HepG2 (cell line): ENCODE results near the gene NEK5. TPM values are rescaled to one million over a fixed set of nuclear protein-coding genes. Genes with fewer than 3 reads are reported as not detected.

Source experiments
- E2F1 ChIP-seq: sonication (generic); formaldehyde crosslinking; IDR thresholded peaks from 2 replicates; pipeline ENCODE4 v1.5.0; 2020; ENCODE audit warnings: missing genetic modification reagents
- EHMT2 ChIP-seq: fragments of 200-600 bp; sonication (generic); IDR thresholded peaks from 2 replicates; pipeline ENCODE4 v1.7.0; 2017; ENCODE audit warnings: antibody characterized with exemption, low read depth, low read length, borderline replicate concordance
- FOXP1 ChIP-seq, 2 experiments: fragments of 450-650 bp in 1 of 2; IDR thresholded peaks; 2 replicates each; pipeline ENCODE4 v1.6.1; 2017 to 2018; ENCODE audit warnings: antibody characterized with exemption in 1 of 2
- HOXA9 ChIP-seq: sonication (generic); formaldehyde crosslinking; IDR thresholded peaks from 2 replicates; pipeline ENCODE4 v1.8.1; 2022; ENCODE audit warnings: missing genetic modification reagents, mild to moderate bottlenecking, moderate library complexity, borderline replicate concordance
- JDP2 ChIP-seq: sonication (generic); formaldehyde crosslinking; IDR thresholded peaks from 2 replicates; pipeline ENCODE4 v1.8.1; 2022; ENCODE audit warnings: missing genetic modification reagents, borderline replicate concordance
- PATZ1 ChIP-seq: sonication (generic); formaldehyde crosslinking; IDR thresholded peaks from 2 replicates; pipeline ENCODE4 v1.4.0; 2020; ENCODE audit warnings: missing genetic modification reagents
- PRDM10 ChIP-seq: sonication (generic); formaldehyde crosslinking; IDR thresholded peaks from 2 replicates; pipeline ENCODE4 v1.4.0; 2020; ENCODE audit warnings: low read depth, missing genetic modification reagents
- SMAD9 ChIP-seq: sonication (generic); formaldehyde crosslinking; IDR thresholded peaks from 2 replicates; pipeline ENCODE4 v1.5.1; 2020; ENCODE audit warnings: mild to moderate bottlenecking, missing genetic modification reagents
- ZBTB21 ChIP-seq: sonication (generic); formaldehyde crosslinking; IDR thresholded peaks from 2 replicates; pipeline ENCODE4 v1.4.0; 2020; ENCODE audit warnings: missing genetic modification reagents
- ZBTB38 ChIP-seq: sonication (generic); formaldehyde crosslinking; IDR thresholded peaks from 2 replicates; pipeline ENCODE4 v1.5.1; 2020; ENCODE audit warnings: mild to moderate bottlenecking, missing genetic modification reagents
- ZNF24 ChIP-seq: fragments of 450-650 bp; IDR thresholded peaks from 2 replicates; pipeline ENCODE4 v1.6.1; 2017; ENCODE audit warnings: antibody characterized with exemption, mild to moderate bottlenecking
- ZNF576 ChIP-seq: sonication (generic); formaldehyde crosslinking; IDR thresholded peaks from 2 replicates; pipeline ENCODE4 v1.4.0; 2020; ENCODE audit warnings: mild to moderate bottlenecking, missing genetic modification reagents
- ZNF629 ChIP-seq: sonication (generic); formaldehyde crosslinking; conservative IDR thresholded peaks from 2 replicates; pipeline ENCODE4 v1.5.0; 2020; ENCODE audit warnings: missing genetic modification reagents
- ZNF775 ChIP-seq: sonication (generic); formaldehyde crosslinking; IDR thresholded peaks from 2 replicates; pipeline ENCODE4 v1.4.0; 2020; ENCODE audit warnings: missing genetic modification reagents, mild to moderate bottlenecking, moderate library complexity, borderline replicate concordance
- ZZZ3 ChIP-seq: sonication (generic); formaldehyde crosslinking; IDR thresholded peaks from 2 replicates; pipeline ENCODE4 v1.4.0; 2020; ENCODE audit warnings: missing genetic modification reagents, mild to moderate bottlenecking, borderline replicate concordance
- polyA plus RNA-seq, 8 experiments: library from polyadenylated mRNA; depleted of rRNA in 3 of 8; stranded (reverse) in 7 of 8; unstranded in 1 of 8; fragments of >200 nt; fragmentation: Illumina TruSeq in 4 of 8; extraction: Trizol in 4 of 8; gene quantifications; 2 replicates each; pipeline versions ENCODE4 v1.2.1 to v1.2.3, GENCODE V29; 2011 to 2016; ENCODE audit warnings: low read depth in 4 of 8, missing spikeins in 1 of 8, mixed read lengths in 1 of 8; ENCODE audit not compliant: insufficient read depth in 1 of 8
- total RNA-seq, 5 experiments: library from RNA; depleted of rRNA; stranded (reverse); fragments of >200 nt; fragmentation: Illumina TruSeq; extraction: Trizol; gene quantifications; 2 replicates each; pipeline ENCODE4 v1.2.3, GENCODE V29; 2016; ENCODE audit warnings: low read depth in 1 of 5
- TF ChIP-seq, protein P1 (sequence below): sonication (generic); formaldehyde crosslinking; IDR thresholded peaks from 2 replicates; pipeline ENCODE4 v1.5.0; 2020; ENCODE audit warnings: mild to moderate bottlenecking, missing genetic modification reagents, moderate library complexity

NEK5 gene
- total and polyA plus RNA-seq, 2 of the 13 experiments (the other 11 are each of a cell fraction or from before 2014, with no cell fraction given), result 0.12 to 0.22 TPM

- TF ChIP-seq PRDM10 (CRISPR knock-in tag) (0 out of 2 replicates have a peak, but pooled peaks have one; percentile 49), ZNF629 (CRISPR knock-in tag) (no peak; the same call in 1 of the 2 replicates), ZNF775 (CRISPR knock-in tag) (no peak), EHMT2 (peak; percentile 64; the same call in 1 of the 2 replicates), E2F1 (CRISPR knock-in tag) (no peak), JDP2 (CRISPR knock-in tag) (no peak), ZZZ3 (CRISPR knock-in tag) (no peak), ZBTB38 (0 out of 2 replicates have a peak, but pooled peaks have one; percentile 56), HOXA9 (CRISPR knock-in tag) (0 out of 2 replicates have a peak, but pooled peaks have one; percentile 19), FOXP1 (IDR thresholded peaks at IDR 0.05) (peak; percentile 44; the same call in 1 of the 2 replicates), FOXP1 (CRISPR knock-in tag; IDR thresholded peaks at IDR 0.05) (peak; percentile 75), ZNF576 (no peak), SMAD9 (CRISPR knock-in tag) (no peak), ZBTB21 (peak; percentile 11; the same call in 1 of the 2 replicates), PATZ1 (CRISPR knock-in tag) (peak; percentile 39; the same call in 1 of the 2 replicates), ZNF24 (no peak)
- TF ChIP-seq, protein P1, sequence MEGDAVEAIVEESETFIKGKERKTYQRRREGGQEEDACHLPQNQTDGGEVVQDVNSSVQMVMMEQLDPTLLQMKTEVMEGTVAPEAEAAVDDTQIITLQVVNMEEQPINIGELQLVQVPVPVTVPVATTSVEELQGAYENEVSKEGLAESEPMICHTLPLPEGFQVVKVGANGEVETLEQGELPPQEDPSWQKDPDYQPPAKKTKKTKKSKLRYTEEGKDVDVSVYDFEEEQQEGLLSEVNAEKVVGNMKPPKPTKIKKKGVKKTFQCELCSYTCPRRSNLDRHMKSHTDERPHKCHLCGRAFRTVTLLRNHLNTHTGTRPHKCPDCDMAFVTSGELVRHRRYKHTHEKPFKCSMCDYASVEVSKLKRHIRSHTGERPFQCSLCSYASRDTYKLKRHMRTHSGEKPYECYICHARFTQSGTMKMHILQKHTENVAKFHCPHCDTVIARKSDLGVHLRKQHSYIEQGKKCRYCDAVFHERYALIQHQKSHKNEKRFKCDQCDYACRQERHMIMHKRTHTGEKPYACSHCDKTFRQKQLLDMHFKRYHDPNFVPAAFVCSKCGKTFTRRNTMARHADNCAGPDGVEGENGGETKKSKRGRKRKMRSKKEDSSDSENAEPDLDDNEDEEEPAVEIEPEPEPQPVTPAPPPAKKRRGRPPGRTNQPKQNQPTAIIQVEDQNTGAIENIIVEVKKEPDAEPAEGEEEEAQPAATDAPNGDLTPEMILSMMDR (CRISPR knock-in tag), result peak; percentile 47
Observed at GRCh38 chr13:52025475-52026245, 103.2 kb downstream of the NEK5 start (continued).
